Mesendoderm (in vitro differentiated cells): ENCODE data around the gene COPA.
A peak's percentile ranks its signal among the peaks of the same experiment; 100 is the strongest.

ENCODE experiments used
- DNase-seq: peaks from one replicate; pipeline ENCODE4 v3.0.0; 2013
- H2AK5ac ChIP-seq: 2 replicates; pipeline ENCODE4 v1.6.1; 2013; ENCODE audit warnings: low read length, inconsistent platforms
- H2BK120ac ChIP-seq: 2 replicates; pipeline ENCODE4 v1.6.1; 2013; ENCODE audit warnings: low read depth, mild to moderate bottlenecking, low read length, moderate library complexity, mixed read lengths
- H2BK15ac ChIP-seq: replicated peaks from 2 replicates; pipeline ENCODE4 v1.6.1; 2013; ENCODE audit warnings: low read depth, mild to moderate bottlenecking, moderate library complexity
- H2BK5ac ChIP-seq: 2 replicates; pipeline ENCODE4 v1.6.1; 2013; ENCODE audit warnings: low read length, inconsistent platforms
- H3K18ac ChIP-seq: 2 replicates; pipeline ENCODE4 v1.6.1; 2013; ENCODE audit warnings: mild to moderate bottlenecking, low read length, mixed read lengths
- H3K23ac ChIP-seq: one replicate; pipeline ENCODE4 v1.6.1; 2013; ENCODE audit warnings: low read length
- H3K27ac ChIP-seq: 2 replicates; pipeline ENCODE4 v1.5.1; 2013; ENCODE audit warnings: low read depth, mild to moderate bottlenecking, inconsistent platforms, low read length, moderate library complexity
- H3K27me3 ChIP-seq: 2 replicates; pipeline ENCODE4 v1.6.1; 2013; ENCODE audit warnings: low read length, control low read depth, mild to moderate bottlenecking, inconsistent platforms; ENCODE audit not compliant: insufficient read depth, poor library complexity
- H3K36me3 ChIP-seq: 2 replicates; pipeline ENCODE4 v1.6.1; 2013; ENCODE audit warnings: low read length, inconsistent platforms; ENCODE audit not compliant: control insufficient read depth, insufficient read depth
- H3K4ac ChIP-seq: one replicate; pipeline ENCODE4 v1.6.1; 2013; ENCODE audit warnings: low read depth, mild to moderate bottlenecking, low read length, moderate library complexity
- H3K4me1 ChIP-seq: 2 replicates; pipeline ENCODE4 v1.6.1; 2013; ENCODE audit warnings: low read depth, low read length, inconsistent platforms; ENCODE audit not compliant: control insufficient read depth
- H3K4me2 ChIP-seq: 2 replicates; pipeline ENCODE4 v1.6.1; 2013; ENCODE audit warnings: low read length
- H3K4me3 ChIP-seq: 2 replicates; pipeline ENCODE4 v1.5.1; 2013; ENCODE audit warnings: mild to moderate bottlenecking, low read length
- H3K56ac ChIP-seq: one replicate; pipeline ENCODE4 v1.6.1; 2013; ENCODE audit warnings: low read length
- H3K79me1 ChIP-seq: 2 replicates; pipeline ENCODE4 v1.6.1; 2013; ENCODE audit warnings: low read length, inconsistent platforms
- H3K79me2 ChIP-seq: 2 replicates; pipeline ENCODE4 v1.6.1; 2013; ENCODE audit warnings: mild to moderate bottlenecking, low read length; ENCODE audit not compliant: control insufficient read depth, insufficient read depth
- H3K9ac ChIP-seq: 2 replicates; pipeline ENCODE4 v1.6.1; 2013; ENCODE audit warnings: low read length, inconsistent platforms
- H4K5ac ChIP-seq: one replicate; pipeline ENCODE4 v1.6.1; 2013; ENCODE audit warnings: low read length
- H4K8ac ChIP-seq: one replicate; pipeline ENCODE4 v1.6.1; 2013; ENCODE audit warnings: low read depth, mild to moderate bottlenecking, control low read depth, low read length, moderate library complexity
- WGBS: extraction: QIAGEN DNeasy Blood & Tissue Kit; methylation state at CpG from one replicate; pipeline ENCODE4 v1.1.7; 2013; ENCODE audit warnings: low lambda C conversion rate, missing lambda C conversion rate; ENCODE audit not compliant: insufficient coverage; ENCODE audit errors: extremely low coverage; 5-methylcytosine and 5-hydroxymethylcytosine counted together

The COPA gene

GRCh38 chr1:160284782-160285344, 58.2 kb downstream of the COPA start, which contains the start of gene PEX19:
PEX19 (minus strand) TSS chr1:160285133; CDS start chr1:160285124, 9 bp downstream.
- H3K4me3 ChIP-seq: peak within 1 kb of the TSS; percentile 75
- H2BK15ac ChIP-seq: no peak within 1 kb of the TSS
- H4K8ac ChIP-seq: peak within 1 kb of the TSS; percentile 70
- H4K5ac ChIP-seq: no peak within 1 kb of the TSS
- no peak within 1 kb of the TSS for H3K23ac ChIP-seq
- peak; percentile 97 for DNase-seq
- no CpG with 5 or more reads among the region's 27 CpGs for WGBS
- peaks cover 10% of the 10 kb centered on the region for H3K79me1 ChIP-seq
- H3K56ac ChIP-seq: peak within 1 kb of the TSS; percentile 93
- no peaks in the 10 kb centered on the region for H3K27me3 ChIP-seq
- H3K4ac ChIP-seq: peak within 1 kb of the TSS; percentile 41
- H3K36me3 ChIP-seq: peaks cover 6% of the 10 kb centered on the region
- H3K79me2 ChIP-seq: peaks cover 9% of the 10 kb centered on the region
- H3K4me1 ChIP-seq: peaks cover 7% of the 10 kb centered on the region
- no peak within 1 kb of the TSS for H2AK5ac ChIP-seq
- H3K4me2 ChIP-seq: peak within 1 kb of the TSS; percentile 47
- H3K27ac ChIP-seq: no peak within 1 kb of the TSS
- H2BK120ac ChIP-seq: no peak within 1 kb of the TSS
- peak within 1 kb of the TSS; percentile 55 for H3K18ac ChIP-seq
- peak within 1 kb of the TSS; percentile 83 for H3K9ac ChIP-seq
- no peak within 1 kb of the TSS for H2BK5ac ChIP-seq

GRCh38 chr1:160284220-160284781, 58.7 kb downstream of the COPA start:
- Histone ChIP-seq H3K79me1 (peaks cover 10% of the 10 kb centered on the region), H3K18ac (no peak overlapping the region), H3K79me2 (peaks cover 9% of the 10 kb centered on the region), H3K4me3 (peak overlapping the region; percentile 75), H2BK15ac (no peak overlapping the region), H3K56ac (peak overlapping the region; percentile 93), H4K8ac (no peak overlapping the region), H3K9ac (peak overlapping the region; percentile 83), H3K23ac (no peak overlapping the region), H3K4ac (no peak overlapping the region), H3K4me2 (peak overlapping the region; percentile 47), H2AK5ac (no peak overlapping the region), H2BK5ac (no peak overlapping the region), H3K36me3 (peaks cover 6% of the 10 kb centered on the region), H3K27ac (no peak overlapping the region), H2BK120ac (no peak overlapping the region), H3K4me1 (peaks cover 7% of the 10 kb centered on the region), H4K5ac (no peak overlapping the region), H3K27me3 (no peaks in the 10 kb centered on the region)
- WGBS: no CpG with 5 or more reads among the region's 15 CpGs
- DNase-seq: peak; percentile 61

DNA sequence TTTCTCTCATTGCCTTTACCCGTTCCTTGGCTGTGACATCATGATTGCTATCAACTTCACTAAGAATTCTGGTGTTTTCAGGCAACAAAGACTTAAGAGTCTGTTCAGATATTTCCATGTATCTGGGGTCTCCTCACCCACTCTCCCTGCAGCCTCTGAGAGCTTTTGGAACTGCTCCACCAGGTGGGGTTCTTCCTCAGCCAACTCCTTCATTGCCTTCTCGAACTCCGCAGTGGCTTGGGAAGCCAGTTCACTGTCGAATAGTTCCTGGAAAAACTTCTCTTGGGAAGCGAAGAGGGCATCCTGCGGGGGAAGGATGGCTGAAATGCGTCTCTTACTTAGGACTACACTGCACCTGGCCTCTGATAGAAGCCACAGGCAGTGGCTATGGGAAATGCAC, 60.2 kb downstream of the COPA start:
- Histone ChIP-seq H2BK15ac (no peak overlapping the region), H3K27ac (no peak overlapping the region), H3K79me1 (peaks cover 10% of the 10 kb centered on the region), H3K56ac (no peak overlapping the region), H3K36me3 (peaks cover 11% of the 10 kb centered on the region), H3K18ac (no peak overlapping the region), H3K4me2 (no peak overlapping the region), H3K79me2 (peaks cover 9% of the 10 kb centered on the region), H2BK120ac (no peak overlapping the region), H3K23ac (no peak overlapping the region), H3K27me3 (no peaks in the 10 kb centered on the region), H3K9ac (no peak overlapping the region), H2AK5ac (no peak overlapping the region), H3K4ac (no peak overlapping the region), H4K8ac (no peak overlapping the region), H3K4me1 (peaks cover 7% of the 10 kb centered on the region), H3K4me3 (no peak overlapping the region), H4K5ac (no peak overlapping the region), H2BK5ac (no peak overlapping the region)
- peak; percentile 42 for DNase-seq
- WGBS: no CpG with 5 or more reads among the region's 7 CpGs

GRCh38 chr1:160277987-160278386, 65.1 kb downstream of the COPA start:
- H2BK5ac ChIP-seq: no peak overlapping the region
- H3K18ac ChIP-seq: no peak overlapping the region
- no peak overlapping the region for H3K4me2 ChIP-seq
- peaks cover 2% of the 10 kb centered on the region for H3K79me1 ChIP-seq
- H3K4me1 ChIP-seq: no peaks in the 10 kb centered on the region
- no peak overlapping the region for H3K4ac ChIP-seq
- H2AK5ac ChIP-seq: no peak overlapping the region
- H3K36me3 ChIP-seq: peaks cover 13% of the 10 kb centered on the region
- no peak overlapping the region for H3K27ac ChIP-seq
- H2BK15ac ChIP-seq: no peak overlapping the region
- no peak overlapping the region for H3K23ac ChIP-seq
- no peaks in the 10 kb centered on the region for H3K79me2 ChIP-seq
- no peak overlapping the region for H2BK120ac ChIP-seq
- WGBS: no CpG with 5 or more reads among the region's 4 CpGs
- H3K4me3 ChIP-seq: no peak overlapping the region
- no peak overlapping the region for H4K8ac ChIP-seq
- H4K5ac ChIP-seq: no peak overlapping the region
- H3K9ac ChIP-seq: no peak overlapping the region
- H3K27me3 ChIP-seq: no peaks in the 10 kb centered on the region
- DNase-seq: no peak
- H3K56ac ChIP-seq: no peak overlapping the region

- no peak overlapping the region for H3K23ac ChIP-seq
- no peak overlapping the region for H3K4me2 ChIP-seq
- no peak overlapping the region for H3K27ac ChIP-seq
- H2BK15ac ChIP-seq: no peak overlapping the region
- H3K18ac ChIP-seq: no peak overlapping the region
- H2BK120ac ChIP-seq: no peak overlapping the region
- H3K56ac ChIP-seq: no peak overlapping the region
- no peak overlapping the region for H4K8ac ChIP-seq
- no CpG with 5 or more reads among the region's 2 CpGs for WGBS
- no peak for DNase-seq
- no peaks in the 10 kb centered on the region for H3K79me2 ChIP-seq
- peaks cover 13% of the 10 kb centered on the region for H3K36me3 ChIP-seq
- H3K27me3 ChIP-seq: no peaks in the 10 kb centered on the region
- no peak overlapping the region for H2AK5ac ChIP-seq
- H3K4me3 ChIP-seq: no peak overlapping the region
- H2BK5ac ChIP-seq: no peak overlapping the region
- peaks cover 2% of the 10 kb centered on the region for H3K79me1 ChIP-seq
- no peaks in the 10 kb centered on the region for H3K4me1 ChIP-seq
- no peak overlapping the region for H3K9ac ChIP-seq
- no peak overlapping the region for H3K4ac ChIP-seq
- H4K5ac ChIP-seq: no peak overlapping the region
These were observed 65.7 kb downstream of the COPA start for GRCh38 chr1:160277330-160277729.

GRCh38 chr1:160271025-160271424, 72.0 kb downstream of the COPA start:
- no peak overlapping the region for H3K56ac ChIP-seq
- no peak overlapping the region for H2BK120ac ChIP-seq
- no peak overlapping the region for H4K8ac ChIP-seq
- H3K36me3 ChIP-seq: no peaks in the 10 kb centered on the region
- H2BK15ac ChIP-seq: no peak overlapping the region
- no peak overlapping the region for H2BK5ac ChIP-seq
- H3K4me2 ChIP-seq: no peak overlapping the region
- peaks cover 2% of the 10 kb centered on the region for H3K27me3 ChIP-seq
- no peak for DNase-seq
- H3K4ac ChIP-seq: no peak overlapping the region
- H2AK5ac ChIP-seq: no peak overlapping the region
- H3K4me3 ChIP-seq: no peak overlapping the region
- H3K23ac ChIP-seq: no peak overlapping the region
- H3K79me2 ChIP-seq: no peaks in the 10 kb centered on the region
- no peak overlapping the region for H4K5ac ChIP-seq
- no peak overlapping the region for H3K18ac ChIP-seq
- no CpG with 5 or more reads among the region's 1 CpG for WGBS
- H3K9ac ChIP-seq: no peak overlapping the region
- H3K4me1 ChIP-seq: no peaks in the 10 kb centered on the region
- no peaks in the 10 kb centered on the region for H3K79me1 ChIP-seq
- H3K27ac ChIP-seq: no peak overlapping the region
